Hepatocyte (in vitro differentiated cells): ENCODE measurements around the gene MLIP. TPM values are rescaled to one million over a fixed set of nuclear protein-coding genes. Genes with fewer than 3 reads are reported as not detected.

Experiments
- DNase-seq: peaks from one replicate; pipeline ENCODE4 v3.0.0-alpha.2; 2016; ENCODE audit warnings: low spot score
- H2AFZ ChIP-seq: fragments of 200-600 bp; sonication (generic); 2 replicates; pipeline ENCODE4 v1.6.0; 2016; ENCODE audit warnings: antibody characterized with exemption, mild to moderate bottlenecking
- H3K27ac ChIP-seq: fragments of 200-600 bp; sonication (generic); 2 replicates; pipeline ENCODE4 v1.5.1; 2016; ENCODE audit warnings: mild to moderate bottlenecking
- H3K27me3 ChIP-seq: fragments of 200-600 bp; sonication (generic); 2 replicates; pipeline ENCODE4 v1.6.1; 2016
- H3K36me3 ChIP-seq: fragments of 200-600 bp; sonication (generic); replicated peaks from 2 replicates; pipeline ENCODE4 v1.5.1; 2016; ENCODE audit warnings: low read depth; ENCODE audit not compliant: insufficient read depth
- H3K4me1 ChIP-seq: fragments of 200-600 bp; sonication (generic); 2 replicates; pipeline ENCODE4 v1.5.1; 2016; ENCODE audit warnings: mild to moderate bottlenecking, moderate library complexity; ENCODE audit not compliant: insufficient read depth
- H3K4me2 ChIP-seq: fragments of 200-600 bp; sonication (generic); 2 replicates; pipeline ENCODE4 v1.6.0; 2016
- H3K4me3 ChIP-seq: fragments of 200-600 bp; sonication (generic); 2 replicates; pipeline ENCODE4 v1.5.1; 2016; ENCODE audit warnings: mild to moderate bottlenecking
- H3K79me2 ChIP-seq: fragments of 200-600 bp; sonication (generic); 2 replicates; pipeline ENCODE4 v1.6.0; 2017; ENCODE audit warnings: mild to moderate bottlenecking
- H3K9me2 ChIP-seq: fragments of 200-600 bp; sonication (generic); replicated peaks from 2 replicates; pipeline ENCODE4 v1.6.0; 2017; ENCODE audit warnings: mild to moderate bottlenecking; ENCODE audit not compliant: insufficient read depth
- H3K9me3 ChIP-seq: fragments of 200-600 bp; sonication (generic); 2 replicates; pipeline ENCODE4 v1.5.1; 2016; ENCODE audit warnings: low read depth, mild to moderate bottlenecking
- H4K20me1 ChIP-seq: fragments of 200-600 bp; sonication (generic); 2 replicates; pipeline ENCODE4 v1.6.0; 2016; ENCODE audit warnings: mild to moderate bottlenecking; ENCODE audit not compliant: insufficient read depth, poor library complexity, severe bottlenecking
- EZH2 ChIP-seq: fragments of 200-600 bp; sonication (generic); IDR thresholded peaks from 2 replicates; pipeline ENCODE4 v1.6.1; 2016; ENCODE audit warnings: antibody characterized with exemption, mild to moderate bottlenecking, borderline replicate concordance
- EZH2phosphoT487 ChIP-seq: fragments of 200-600 bp; sonication (generic); IDR thresholded peaks from one replicate; pipeline ENCODE4 v1.6.1; 2018; ENCODE audit warnings: antibody characterized with exemption, mild to moderate bottlenecking, low read depth, moderate library complexity; ENCODE audit not compliant: unreplicated experiment, severe bottlenecking
- WGBS: methylation state at CpG from one replicate; pipeline ENCODE4 v1.1.6; 2016; ENCODE audit warnings: low lambda C conversion rate; ENCODE audit errors: missing lambda C conversion rate; 5-methylcytosine and 5-hydroxymethylcytosine counted together
- polyA plus RNA-seq: library from polyadenylated mRNA; unstranded; fragments of >200 nt; fragmentation: Nextera tagmentation; extraction: Ambion mirVana; gene quantifications from 2 replicates; pipeline ENCODE4 v1.2.1, GENCODE V29; 2016
- total RNA-seq: library from RNA; depleted of rRNA; stranded (reverse); fragments of >200 nt; gene quantifications from 2 replicates; pipeline ENCODE4 v1.2.3, GENCODE V29; 2014
- TF ChIP-seq, protein P1 (sequence below): fragments of 200-600 bp; sonication (generic); IDR thresholded peaks from 2 replicates; pipeline ENCODE4 v1.5.1; 2016; ENCODE audit warnings: antibody characterized with exemption, mild to moderate bottlenecking; ENCODE audit not compliant: poor library complexity

MLIP gene
- total and polyA plus RNA-seq, 2 experiments from 2014 or later: 1.2 to 1.5 TPM

DNA sequence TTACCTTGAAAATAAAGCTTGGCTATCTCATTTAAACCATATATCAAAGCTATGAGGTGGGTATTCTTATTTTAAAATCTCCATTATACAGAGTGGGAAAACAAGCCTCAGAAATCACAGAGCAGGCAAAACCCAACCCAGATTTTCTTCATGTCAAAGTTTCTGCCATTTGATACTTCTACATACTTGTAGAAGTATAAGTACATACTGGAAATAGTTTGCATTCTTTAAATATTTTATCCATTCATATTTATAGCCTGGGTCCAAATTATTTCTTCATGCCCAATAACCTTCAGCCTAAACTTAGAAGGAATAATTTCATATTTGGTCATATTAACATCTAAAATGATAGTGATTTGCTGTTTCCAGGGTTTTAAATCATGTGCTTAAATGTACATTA is 61.8 kb downstream of the MLIP start:
- TF ChIP-seq, protein P1, sequence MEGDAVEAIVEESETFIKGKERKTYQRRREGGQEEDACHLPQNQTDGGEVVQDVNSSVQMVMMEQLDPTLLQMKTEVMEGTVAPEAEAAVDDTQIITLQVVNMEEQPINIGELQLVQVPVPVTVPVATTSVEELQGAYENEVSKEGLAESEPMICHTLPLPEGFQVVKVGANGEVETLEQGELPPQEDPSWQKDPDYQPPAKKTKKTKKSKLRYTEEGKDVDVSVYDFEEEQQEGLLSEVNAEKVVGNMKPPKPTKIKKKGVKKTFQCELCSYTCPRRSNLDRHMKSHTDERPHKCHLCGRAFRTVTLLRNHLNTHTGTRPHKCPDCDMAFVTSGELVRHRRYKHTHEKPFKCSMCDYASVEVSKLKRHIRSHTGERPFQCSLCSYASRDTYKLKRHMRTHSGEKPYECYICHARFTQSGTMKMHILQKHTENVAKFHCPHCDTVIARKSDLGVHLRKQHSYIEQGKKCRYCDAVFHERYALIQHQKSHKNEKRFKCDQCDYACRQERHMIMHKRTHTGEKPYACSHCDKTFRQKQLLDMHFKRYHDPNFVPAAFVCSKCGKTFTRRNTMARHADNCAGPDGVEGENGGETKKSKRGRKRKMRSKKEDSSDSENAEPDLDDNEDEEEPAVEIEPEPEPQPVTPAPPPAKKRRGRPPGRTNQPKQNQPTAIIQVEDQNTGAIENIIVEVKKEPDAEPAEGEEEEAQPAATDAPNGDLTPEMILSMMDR: no peak
- TF ChIP-seq EZH2 (no peak), EZH2phosphoT487 (no peak)
- Histone ChIP-seq H3K4me2 (no peak overlapping the region), H2AFZ (no peak overlapping the region), H3K79me2 (no peaks in the 10 kb centered on the region), H3K4me1 (no peaks in the 10 kb centered on the region), H4K20me1 (no peaks in the 10 kb centered on the region), H3K9me3 (no peaks in the 10 kb centered on the region), H3K4me3 (no peak overlapping the region), H3K27me3 (no peaks in the 10 kb centered on the region), H3K9me2 (no peaks in the 10 kb centered on the region), H3K27ac (no peak overlapping the region), H3K36me3 (no peaks in the 10 kb centered on the region)
- DNase-seq: no peak

DNA sequence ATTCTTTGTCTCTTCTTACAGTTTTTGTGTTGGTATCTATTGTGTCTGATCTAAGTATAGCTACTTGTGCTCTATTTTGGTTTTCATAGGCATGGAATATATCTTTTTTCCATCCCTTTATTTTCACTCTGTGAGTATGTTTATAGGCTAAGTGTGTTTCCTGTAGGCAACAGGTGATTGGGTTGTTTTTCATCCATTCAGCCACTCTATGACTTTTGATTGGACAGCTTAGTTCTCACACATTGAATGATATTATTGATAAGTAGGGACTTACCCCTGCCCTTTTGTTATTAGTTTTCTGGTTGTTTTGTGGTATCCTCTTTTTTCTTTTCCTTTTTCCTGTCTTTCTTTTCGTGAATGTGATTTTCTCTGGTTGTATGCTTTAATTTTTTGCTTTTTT is 67.9 kb downstream of the MLIP start:
- Histone ChIP-seq H4K20me1 (no peaks in the 10 kb centered on the region), H3K36me3 (no peaks in the 10 kb centered on the region), H3K4me1 (no peaks in the 10 kb centered on the region), H3K9me3 (no peaks in the 10 kb centered on the region), H3K4me3 (no peak overlapping the region), H3K79me2 (no peaks in the 10 kb centered on the region), H3K27ac (no peak overlapping the region), H3K9me2 (no peaks in the 10 kb centered on the region), H3K27me3 (no peaks in the 10 kb centered on the region), H2AFZ (no peak overlapping the region), H3K4me2 (no peak overlapping the region)
- 0% methylated on average over 1 of the region's 1 CpG for WGBS
- TF ChIP-seq EZH2 (no peak), EZH2phosphoT487 (no peak)
- TF ChIP-seq, protein P1: no peak
- no peak for DNase-seq

DNA sequence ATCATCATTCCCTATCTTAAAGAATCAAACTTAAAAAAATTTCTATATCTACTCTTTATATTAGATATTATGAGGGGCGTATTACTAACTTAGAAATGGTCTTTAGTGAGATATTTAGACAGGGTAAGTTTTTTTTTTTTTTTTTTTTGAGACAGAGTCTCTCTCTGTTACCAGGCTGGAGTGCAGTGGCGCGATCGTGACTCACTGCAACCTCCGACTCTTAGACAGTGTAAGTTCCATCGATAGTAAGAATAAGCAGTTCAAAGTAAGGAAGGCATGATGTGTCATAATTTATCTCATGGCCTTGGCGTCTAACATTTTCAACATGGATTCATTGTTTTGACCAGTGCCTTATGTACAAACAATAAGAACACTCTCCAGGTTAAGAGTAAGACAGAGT is 72.4 kb downstream of the MLIP start:
- TF ChIP-seq, protein P1: no peak
- TF ChIP-seq EZH2 (no peak), EZH2phosphoT487 (no peak)
- H2AFZ ChIP-seq: no peak overlapping the region
- no peaks in the 10 kb centered on the region for H3K36me3 ChIP-seq
- no peaks in the 10 kb centered on the region for H3K79me2 ChIP-seq
- no peaks in the 10 kb centered on the region for H4K20me1 ChIP-seq
- no peaks in the 10 kb centered on the region for H3K9me3 ChIP-seq
- no peak overlapping the region for H3K4me3 ChIP-seq
- DNase-seq: no peak
- no peak overlapping the region for H3K27ac ChIP-seq
- H3K4me1 ChIP-seq: no peaks in the 10 kb centered on the region
- no peaks in the 10 kb centered on the region for H3K9me2 ChIP-seq
- 95% methylated on average over 7 of the region's 7 CpGs for WGBS
- H3K4me2 ChIP-seq: no peak overlapping the region
- no peaks in the 10 kb centered on the region for H3K27me3 ChIP-seq

DNA sequence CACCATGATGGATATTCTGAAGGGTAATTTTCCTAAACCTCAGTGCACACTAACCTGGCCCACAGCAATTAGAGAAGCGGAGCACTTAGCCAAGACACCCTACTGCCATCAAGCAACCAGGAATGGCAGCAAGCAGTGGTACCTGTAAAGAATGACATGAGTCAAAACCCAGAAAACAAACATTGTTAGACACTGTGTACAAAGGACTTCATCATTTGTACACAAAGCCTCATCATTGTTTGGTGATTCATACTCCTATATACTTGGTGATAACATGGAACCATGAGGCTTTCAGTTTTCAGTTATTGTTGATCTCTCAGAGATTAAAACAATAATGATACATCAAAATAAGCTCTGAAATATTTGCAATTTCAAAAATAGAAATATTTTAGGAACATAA is 74.6 kb downstream of the MLIP start:
- H3K27me3 ChIP-seq: no peaks in the 10 kb centered on the region
- 90% methylated on average over 1 of the region's 1 CpG for WGBS
- TF ChIP-seq EZH2phosphoT487: no peak
- TF ChIP-seq EZH2: no peak
- TF ChIP-seq, protein P1: no peak
- no peak overlapping the region for H3K4me2 ChIP-seq
- H4K20me1 ChIP-seq: no peaks in the 10 kb centered on the region
- no peak overlapping the region for H3K4me3 ChIP-seq
- H3K36me3 ChIP-seq: no peaks in the 10 kb centered on the region
- H3K27ac ChIP-seq: no peak overlapping the region
- no peaks in the 10 kb centered on the region for H3K4me1 ChIP-seq
- H3K9me2 ChIP-seq: no peaks in the 10 kb centered on the region
- no peak for DNase-seq
- no peak overlapping the region for H2AFZ ChIP-seq
- no peaks in the 10 kb centered on the region for H3K9me3 ChIP-seq
- no peaks in the 10 kb centered on the region for H3K79me2 ChIP-seq
